GM18861 (cell line): Measurements from ENCODE around the gene FAM53B.

Source experiments
- ATAC-seq: cut with Tn5 transposase; IDR thresholded peaks from one replicate; pipeline ENCODE4 v1.9.1; 2021; ENCODE audit not compliant: unreplicated experiment

FAM53B gene

DNA sequence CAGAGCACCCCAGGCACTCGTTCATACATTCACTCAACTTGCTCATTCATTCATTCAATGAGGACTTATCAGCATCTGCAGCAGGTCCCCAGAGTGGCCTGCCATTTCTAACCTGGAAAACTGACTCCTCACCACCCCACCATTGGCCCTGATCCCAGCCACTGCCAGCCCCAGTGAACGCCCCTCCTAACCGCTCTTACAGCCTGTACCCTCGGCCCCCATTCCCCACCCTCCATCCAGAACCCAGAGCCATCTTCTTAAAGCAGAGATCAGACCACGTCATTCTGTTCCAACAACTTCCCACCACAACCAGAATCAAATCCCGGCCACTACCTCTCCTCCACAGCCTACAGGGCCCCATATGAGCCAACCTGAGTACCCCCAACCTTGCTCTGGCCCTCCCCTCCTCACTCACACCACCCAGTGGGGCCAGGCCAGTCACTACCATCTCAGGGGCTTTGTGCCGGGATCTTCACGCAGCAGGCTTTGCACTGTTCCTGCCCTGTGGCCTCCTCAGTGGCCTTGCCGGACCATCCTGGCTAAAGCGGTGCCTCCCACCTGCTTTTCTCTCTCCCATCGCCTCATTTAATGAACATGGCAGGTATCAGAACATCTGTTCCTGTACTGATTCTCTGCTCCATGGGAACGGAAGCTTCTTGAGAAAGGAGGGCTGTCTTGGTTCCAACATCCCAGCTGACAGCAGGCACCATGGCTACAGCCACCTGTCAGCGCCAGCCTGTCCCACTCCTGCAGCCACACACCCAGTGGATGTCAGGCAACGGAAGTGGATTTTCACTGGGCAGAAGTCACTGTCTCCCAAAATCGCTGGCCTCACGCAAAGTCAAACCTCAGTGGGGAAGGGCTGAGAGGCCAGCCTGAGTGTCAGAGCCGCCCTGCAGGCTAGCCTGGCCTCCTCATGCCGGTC is 45.4 kb downstream of the FAM53B start:
- no peak for ATAC-seq

GRCh38 chr10:124697837-124698544 is 46.2 kb downstream of the FAM53B start:
- ATAC-seq: peak; percentile 28

DNA sequence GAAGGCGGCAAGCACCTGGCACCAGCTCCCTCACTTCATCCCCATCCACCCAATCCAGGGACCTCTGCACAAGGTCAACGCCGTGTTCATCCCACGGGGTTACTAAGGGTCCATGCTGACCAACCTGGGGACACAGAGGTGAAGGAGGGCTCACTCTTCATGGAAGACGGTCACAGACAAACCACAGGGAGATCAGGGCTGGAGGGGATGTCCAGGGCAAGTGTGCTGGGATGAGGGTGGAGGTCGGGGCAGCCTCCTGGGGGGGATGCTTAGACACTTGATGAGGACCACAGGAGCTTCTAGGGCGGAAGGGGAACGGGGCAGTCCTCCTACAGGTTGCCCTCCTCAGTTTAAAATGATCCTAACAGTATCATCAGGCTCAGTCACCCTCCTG is 46.7 kb downstream of the FAM53B start:
- no peak for ATAC-seq

GRCh38 chr10:124696446-124697392 is 47.5 kb downstream of the FAM53B start:
- peak; percentile 71 for ATAC-seq

DNA sequence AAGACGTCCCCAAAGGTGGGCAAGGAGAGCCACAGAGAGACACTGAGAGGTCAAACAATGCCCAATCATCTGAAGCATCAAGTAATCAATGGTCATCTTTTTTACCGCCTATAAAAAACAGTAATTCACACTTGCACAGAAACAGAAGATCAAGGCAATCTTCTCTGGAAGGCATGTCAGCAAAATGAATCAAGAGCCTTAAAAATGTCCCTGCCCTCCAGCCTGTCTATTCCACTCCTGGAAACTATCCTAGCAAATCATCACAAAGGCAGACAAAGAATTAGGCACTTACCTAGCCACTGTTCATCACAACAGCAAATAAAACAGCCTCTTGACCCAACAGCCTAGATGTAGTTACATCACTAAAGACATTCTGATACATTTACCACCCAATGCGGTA is 48.9 kb downstream of the FAM53B start:
- no peak for ATAC-seq

GRCh38 chr10:124694481-124695220 is 49.5 kb downstream of the FAM53B start:
- no peak for ATAC-seq

DNA sequence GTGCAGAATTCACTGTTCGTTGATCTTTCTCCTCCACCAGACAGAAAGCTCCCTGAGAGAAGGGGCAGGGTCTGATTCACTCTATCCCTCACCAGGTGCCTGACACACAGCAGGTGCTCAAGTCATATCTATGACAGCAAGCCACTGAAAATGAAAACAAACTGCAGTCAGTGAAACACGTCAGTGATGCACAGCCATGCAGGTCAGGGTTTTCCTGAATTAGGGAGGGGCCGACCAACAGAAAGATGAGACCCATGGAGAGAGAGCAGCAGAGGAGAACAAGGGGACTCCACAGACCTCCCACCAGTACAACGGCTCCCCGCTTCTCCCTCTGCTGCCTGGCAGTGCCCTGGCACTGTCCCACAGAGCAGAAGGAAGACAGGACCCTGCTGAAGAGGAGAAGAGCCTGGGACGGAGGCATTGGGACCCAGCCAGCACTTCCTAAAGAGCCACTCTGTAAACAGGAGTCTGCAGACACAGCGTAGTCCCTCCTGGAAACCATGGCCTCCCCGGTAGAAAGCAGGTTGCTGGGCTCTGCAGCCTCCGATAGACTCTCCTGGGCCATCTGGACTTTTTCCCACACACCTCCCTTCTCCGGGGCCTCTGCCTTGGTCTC is 50.3 kb downstream of the FAM53B start:
- no peak for ATAC-seq

DNA sequence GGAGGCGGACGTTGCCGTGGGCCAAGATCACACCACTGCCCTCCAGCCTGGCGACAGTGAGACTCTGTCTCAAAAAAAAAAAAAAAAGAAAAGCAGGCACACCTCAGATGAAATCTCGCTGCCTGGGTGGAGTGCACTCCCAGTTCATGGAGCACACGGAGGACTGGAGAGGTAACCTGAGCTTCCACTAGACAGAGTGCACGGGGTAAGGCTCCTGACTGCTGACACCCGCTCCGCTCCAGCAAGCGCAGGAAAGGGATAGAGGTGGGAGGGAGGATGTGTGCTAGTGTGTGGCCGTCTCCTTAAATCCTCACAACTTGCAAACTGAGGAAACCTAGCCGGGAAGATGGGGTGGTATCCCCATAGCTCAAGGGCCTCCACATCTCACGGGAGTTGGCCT is 50.8 kb downstream of the FAM53B start:
- no peak for ATAC-seq

DNA sequence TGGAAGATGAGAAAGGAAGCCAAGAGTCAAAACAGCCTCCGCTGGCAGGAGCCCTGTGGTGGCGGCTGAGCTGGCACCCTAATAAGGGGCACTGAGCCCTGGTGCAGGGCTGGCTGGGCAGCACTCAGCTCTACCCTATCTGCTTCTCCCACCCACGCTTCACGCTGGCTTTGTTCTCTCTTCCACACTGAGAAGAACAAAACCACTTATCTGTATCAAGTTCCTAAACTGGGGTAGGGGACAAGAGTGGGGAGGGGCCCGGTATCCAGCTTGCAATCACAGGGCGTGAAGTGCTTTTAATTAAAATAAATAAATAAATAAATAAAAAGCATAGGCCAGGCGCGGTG is 52.1 kb downstream of the FAM53B start:
- no peak for ATAC-seq

DNA sequence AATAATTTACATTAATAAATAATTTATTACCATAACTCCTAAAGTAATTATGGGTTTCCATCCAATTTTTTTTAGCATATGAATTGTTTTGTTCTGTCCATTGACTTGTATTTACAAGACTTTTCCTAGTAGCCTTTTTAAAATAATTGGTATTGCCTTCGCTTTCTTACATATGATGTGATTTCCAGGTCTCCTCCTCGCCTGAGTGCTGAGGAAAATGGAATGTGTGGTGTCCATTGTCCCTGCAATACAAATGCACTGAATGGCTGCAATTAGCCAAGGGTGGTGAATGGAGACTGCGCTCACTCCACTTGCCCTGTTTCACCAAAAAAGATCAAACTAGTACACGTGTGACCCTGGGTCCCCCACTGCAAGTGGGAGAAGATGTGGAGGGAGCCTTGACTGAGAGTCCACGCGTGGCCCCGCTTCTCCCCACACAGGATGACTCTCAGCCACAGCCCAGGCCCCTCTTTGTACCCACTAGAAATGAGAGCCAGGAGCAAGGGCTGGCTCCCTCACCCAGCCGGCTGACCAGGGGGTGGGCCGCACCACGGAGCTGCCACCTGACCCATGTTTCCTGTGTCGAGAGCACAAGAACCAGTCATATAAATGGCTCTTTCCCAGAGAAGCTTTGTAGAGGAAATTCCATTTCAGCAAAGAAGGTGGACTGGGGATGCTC is 52.6 kb downstream of the FAM53B start:
- ATAC-seq: no peak

DNA sequence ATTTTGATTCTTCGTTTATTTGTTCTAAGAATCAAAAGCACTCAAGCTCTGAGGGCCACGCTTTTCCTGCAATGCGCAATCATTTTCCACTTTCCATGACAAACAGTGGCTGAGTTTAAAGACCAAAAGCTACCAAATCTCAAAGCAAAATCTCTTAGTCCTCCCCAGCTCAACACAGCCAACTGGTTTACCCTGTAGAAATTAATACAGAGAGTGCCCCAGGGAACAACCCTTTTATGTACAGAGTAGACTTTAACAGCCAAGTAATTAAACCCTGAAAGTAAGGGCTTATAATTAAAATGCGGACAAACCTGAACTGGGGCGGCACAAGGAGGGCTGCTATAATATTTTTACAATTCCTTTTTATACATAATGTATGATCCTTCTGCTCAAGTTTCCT is 53.2 kb downstream of the FAM53B start:
- no peak for ATAC-seq

DNA sequence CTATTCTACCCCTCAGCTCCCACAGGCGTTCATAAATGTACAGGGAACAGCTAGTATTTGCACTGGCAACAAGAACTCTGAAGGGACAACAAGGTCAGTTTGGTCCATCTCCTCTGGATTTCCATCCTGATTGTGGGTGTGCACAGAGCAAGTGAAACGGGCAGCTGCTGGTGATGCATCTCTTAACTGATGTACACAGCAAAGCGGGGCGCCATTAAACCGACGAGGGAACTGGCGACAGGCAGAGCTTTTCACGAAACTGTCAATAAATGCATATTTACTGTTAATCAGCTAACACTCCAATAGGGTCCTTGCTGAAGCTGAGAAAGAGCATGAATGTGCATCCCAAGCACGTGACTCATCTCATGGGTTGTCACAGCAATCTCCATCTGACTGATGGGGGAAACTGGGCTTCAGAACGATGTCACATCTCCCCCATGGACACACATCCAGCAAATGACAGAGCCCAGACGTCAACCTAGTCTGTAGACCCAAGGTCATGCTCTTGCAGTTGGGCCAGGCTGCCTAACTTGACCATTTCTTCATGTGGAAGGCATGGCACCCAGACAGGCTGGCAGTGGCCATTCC is 54.2 kb downstream of the FAM53B start:
- ATAC-seq: no peak

DNA sequence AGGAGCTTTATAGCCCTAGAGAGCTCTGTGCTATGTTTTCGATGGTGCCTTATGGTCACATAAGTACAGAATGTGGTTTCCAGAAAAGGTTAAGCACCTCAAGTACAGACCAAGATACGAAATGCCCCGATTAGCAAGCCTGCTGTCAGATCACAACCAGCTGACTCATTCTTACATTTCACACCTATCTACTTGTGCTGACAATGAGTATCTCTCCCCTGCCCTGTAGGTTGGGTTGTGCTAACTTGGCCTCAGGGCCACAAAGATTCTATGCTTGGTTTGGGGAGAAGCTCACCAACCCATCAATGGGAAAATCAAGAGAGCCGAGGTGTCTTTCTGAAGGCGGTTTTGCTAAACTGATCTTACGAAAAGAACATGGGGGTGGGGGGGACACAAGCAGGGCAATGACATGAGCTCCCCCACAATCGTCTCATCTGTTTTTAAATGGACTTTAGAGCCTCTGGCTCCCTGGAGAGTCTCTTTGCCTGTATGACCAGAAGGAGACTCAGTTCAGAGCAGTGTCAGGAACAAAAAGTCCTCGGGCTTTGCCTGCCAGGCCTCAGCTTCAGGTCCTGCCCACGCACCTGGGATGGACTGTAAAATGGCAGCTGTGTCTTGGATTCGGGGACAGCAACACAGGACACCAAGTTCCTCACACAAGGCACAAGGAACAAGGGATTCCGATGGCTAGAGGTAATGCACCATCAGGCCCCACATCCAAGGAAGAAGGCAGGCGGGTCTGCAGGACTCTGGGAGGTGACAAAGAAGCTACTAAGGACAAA is 55.1 kb downstream of the FAM53B start:
- peak; percentile 90 for ATAC-seq

DNA sequence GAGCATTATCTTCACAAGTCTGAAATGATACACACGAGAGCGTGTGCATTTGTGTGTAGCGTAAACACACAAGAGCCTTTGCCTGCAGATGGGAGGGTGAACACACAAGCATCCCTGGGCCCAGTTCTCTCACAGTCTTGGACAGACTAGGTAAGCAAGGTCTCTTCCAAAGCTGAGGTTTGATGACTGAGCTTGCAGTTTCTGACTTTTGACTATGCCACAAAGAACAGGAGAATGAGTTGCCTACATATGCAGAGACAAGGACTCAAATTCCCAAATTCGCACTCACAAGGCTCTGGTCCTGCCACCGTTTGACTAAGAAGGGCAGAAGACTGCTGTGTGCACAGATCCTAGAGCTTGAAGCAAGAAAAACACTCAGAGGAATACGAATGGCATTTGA is 55.8 kb downstream of the FAM53B start:
- peak; percentile 1 for ATAC-seq

DNA sequence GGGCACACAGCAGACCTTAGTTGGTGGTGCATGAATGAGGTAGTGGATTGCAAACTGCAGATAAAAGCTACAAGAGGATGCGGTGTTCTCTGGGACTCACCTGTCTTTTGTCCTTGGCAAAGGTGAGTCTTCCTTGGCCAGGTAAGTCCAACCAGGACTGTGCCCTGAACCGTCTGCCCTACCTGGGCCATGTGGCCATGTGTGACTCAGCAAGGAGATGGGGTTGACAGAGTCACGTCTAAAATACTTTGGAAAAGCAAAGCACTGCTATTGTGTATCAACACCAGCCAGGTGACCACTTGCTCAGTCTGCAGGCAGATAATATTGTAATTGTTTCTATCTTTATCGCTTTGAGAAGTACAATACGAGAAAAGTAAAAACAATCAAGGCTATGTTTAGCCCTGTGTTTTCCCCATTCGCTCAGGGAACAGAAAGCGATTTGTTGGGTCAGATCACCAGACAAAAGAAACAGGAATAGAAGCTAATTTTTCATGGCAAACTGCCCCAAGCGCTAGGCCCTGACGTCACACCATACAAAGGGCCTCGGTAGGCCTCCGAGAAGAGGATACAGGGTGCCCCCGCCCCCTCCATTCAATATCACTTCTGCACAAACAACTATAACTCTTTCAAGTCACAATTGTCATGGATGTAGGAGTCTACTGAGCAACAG is 57.3 kb downstream of the FAM53B start:
- ATAC-seq: no peak

DNA sequence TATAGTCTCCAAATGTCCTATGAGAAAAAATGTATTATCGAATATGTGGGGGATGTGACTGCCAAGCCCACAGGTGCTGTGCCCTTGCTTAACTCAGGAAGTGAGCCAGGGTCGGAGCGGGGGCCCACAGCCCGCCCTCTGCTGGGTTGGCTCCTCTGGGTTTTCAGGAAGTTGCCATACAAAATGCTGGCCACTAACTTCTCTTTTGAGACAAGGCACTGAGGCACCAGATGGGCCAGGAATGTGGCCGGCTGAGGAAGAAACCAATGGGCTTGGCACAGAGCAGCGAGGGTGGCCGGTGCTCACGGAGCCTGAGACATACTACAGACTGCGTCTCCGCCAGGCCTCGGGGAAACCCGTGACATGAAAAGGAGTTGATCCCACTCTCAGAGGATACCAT is 58.9 kb downstream of the FAM53B start:
- ATAC-seq: no peak

DNA sequence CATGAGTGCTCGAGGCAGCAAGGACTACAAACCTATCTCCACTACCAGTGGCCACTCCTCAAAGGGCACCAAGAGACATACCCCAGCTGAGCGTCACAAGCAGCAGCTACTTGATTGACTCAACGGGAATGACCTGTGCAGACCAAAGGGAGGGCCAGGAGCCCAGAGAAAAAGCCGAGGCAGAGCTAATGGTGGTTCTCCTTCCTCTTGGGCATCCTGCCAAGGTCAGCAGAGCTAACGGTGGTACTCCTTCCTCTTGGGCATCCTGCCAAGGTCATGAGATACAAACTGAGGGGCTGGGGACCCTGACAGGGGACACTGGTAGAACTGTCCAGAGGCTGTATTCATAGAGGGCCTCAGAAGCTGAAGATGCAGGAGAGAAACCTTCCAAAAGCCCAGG is 60.4 kb downstream of the FAM53B start:
- ATAC-seq: no peak
